ENCODE results near the gene GRHL3. TPM values are rescaled to one million over a fixed set of nuclear protein-coding genes. Genes with fewer than 3 reads are reported as not detected.

The GRHL3 gene
- total and polyA plus RNA-seq, 12 donors: 0.03 TPM; not detected in 11

GRCh38 chr1:24276791-24277190, 42.4 kb upstream of the GRHL3 start:
- TF ChIP-seq CTCF (IDR thresholded peaks at IDR 0.05): no peak
- intact Hi-C loops (cut with DNase I): no loop called here
- no peak overlapping the region for H3K27ac ChIP-seq
- H3K4me3 ChIP-seq: no peak overlapping the region
- ATAC-seq (peak in 1 of 8 donors; percentile 62), DNase-seq (no peak)
- WGBS, 2 donors: 19 to 25% methylated on average over 6 of the region's 6 CpGs
- peaks cover 0 to 11% (median 0%) of the 10 kb centered on the region in 9 donors for H3K4me1 ChIP-seq
- H3K27me3 ChIP-seq: peaks cover 0 to 47% (median 16%) of the 10 kb centered on the region in 7 donors
- H3K9me3 ChIP-seq: peaks cover 0 to 19% (median 0%) of the 10 kb centered on the region in 11 donors
- H3K36me3 ChIP-seq: no peaks in the 10 kb centered on the region

- H3K9me3 ChIP-seq: peaks cover 0 to 12% (median 0%) of the 10 kb centered on the region in 11 donors
- intact Hi-C loops (cut with DNase I): no loop called here
- 62 to 64% methylated on average over 12 of the region's 12 CpGs for WGBS, 2 donors
These were observed 41.6 kb upstream of the GRHL3 start for GRCh38 chr1:24277420-24278169.

GRCh38 chr1:24278726-24279125, 40.4 kb upstream of the GRHL3 start:
- H3K27me3 ChIP-seq: peaks cover 0 to 46% (median 13%) of the 10 kb centered on the region in 7 donors
- intact Hi-C loops (cut with DNase I): no loop called here
- DNase-seq (no peak), ATAC-seq (no peak)
- H3K27ac ChIP-seq: no peak overlapping the region
- peaks cover 0 to under 1% (median 0%) of the 10 kb centered on the region in 11 donors for H3K9me3 ChIP-seq
- H3K4me3 ChIP-seq: no peak overlapping the region
- peaks cover 0 to 17% (median 0%) of the 10 kb centered on the region in 9 donors for H3K4me1 ChIP-seq
- 67 to 76% methylated on average over 3 of the region's 3 CpGs for WGBS, 2 donors
- no peak for TF ChIP-seq CTCF (IDR thresholded peaks at IDR 0.05)
- no peaks in the 10 kb centered on the region for H3K36me3 ChIP-seq

More at GRCh38 chr1:24277420-24278169, 41.6 kb upstream of the GRHL3 start:
- Histone ChIP-seq H3K4me1 (peaks cover 0 to 11% (median 0%) of the 10 kb centered on the region in 9 donors), H3K27me3 (peaks cover 0 to 48% (median 16%) of the 10 kb centered on the region in 7 donors), H3K27ac (no peak overlapping the region), H3K4me3 (no peak overlapping the region), H3K36me3 (no peaks in the 10 kb centered on the region)
- DNase-seq (no peak), ATAC-seq (no peak)
- no peak for TF ChIP-seq CTCF (IDR thresholded peaks at IDR 0.05)

- 81 to 85% methylated on average over 5 of the region's 5 CpGs for WGBS, 2 donors
- no peak overlapping the region for H3K4me3 ChIP-seq
- no peak for TF ChIP-seq CTCF (IDR thresholded peaks at IDR 0.05)
- no peaks in the 10 kb centered on the region for H3K36me3 ChIP-seq
- peaks cover 0 to 38% (median 13%) of the 10 kb centered on the region in 7 donors for H3K27me3 ChIP-seq
- H3K4me1 ChIP-seq: peaks cover 0 to 17% (median 0%) of the 10 kb centered on the region in 9 donors
- no peak overlapping the region for H3K27ac ChIP-seq
- DNase-seq (no peak), ATAC-seq (no peak)
- intact Hi-C loops (cut with DNase I): no loop called here
- H3K9me3 ChIP-seq: no peaks in the 10 kb centered on the region
These were observed 39.4 kb upstream of the GRHL3 start for GRCh38 chr1:24279590-24280232.

All from heart right ventricle (tissue), 16 donors.